Cortex of kidney (tissue), 1 donor: Measurements from ENCODE around the gene SERPIND1.
"Not testable (repeated sequence)": the region's sequence is repeated elsewhere in the genome, so short reads cannot be mapped to it uniquely, and the experiment has no call there.

Experiments
- DNase-seq: peaks from one replicate; lab custom pipeline; 2025; lab: John Stamatoyannopoulos, UW

SERPIND1 gene

GRCh38 chr22:20773793-20774212 lies at the start of gene SERPIND1:
TSS of gene SERPIND1 (plus strand) at chr22:20774113. CDS start at chr22:20779313, 5,200 bp downstream.
- no peak for DNase-seq

- no peak for DNase-seq
These were observed 49.0 kb upstream of the SERPIND1 start for GRCh38 chr22:20724676-20725454.

GRCh38 chr22:20725987-20726558 lies 47.8 kb upstream of the SERPIND1 start:
- DNase-seq, result no peak

- DNase-seq, result no peak
These were observed 46.5 kb upstream of the SERPIND1 start for GRCh38 chr22:20727118-20728015.

GRCh38 chr22:20728523-20729190 lies 45.3 kb upstream of the SERPIND1 start:
- DNase-seq, result no peak

- no peak for DNase-seq
These were observed 44.7 kb upstream of the SERPIND1 start for GRCh38 chr22:20729194-20729593.

GRCh38 chr22:20732431-20732830 lies 41.5 kb upstream of the SERPIND1 start:
- not testable (repeated sequence) for DNase-seq

- DNase-seq, result not testable (repeated sequence)
These were observed 38.4 kb upstream of the SERPIND1 start for GRCh38 chr22:20735356-20736162.

- DNase-seq, result not testable (repeated sequence)
These were observed 37.0 kb upstream of the SERPIND1 start for GRCh38 chr22:20736891-20737290.

GRCh38 chr22:20738394-20739089 lies 35.4 kb upstream of the SERPIND1 start:
- no peak for DNase-seq

GRCh38 chr22:20740222-20740951 lies 33.5 kb upstream of the SERPIND1 start:
- DNase-seq, result no peak

- no peak for DNase-seq
These were observed 32.8 kb upstream of the SERPIND1 start for GRCh38 chr22:20741008-20741633.

- no peak for DNase-seq
These were observed 32.0 kb upstream of the SERPIND1 start for GRCh38 chr22:20741634-20742581.

- no peak for DNase-seq
These were observed 31.1 kb upstream of the SERPIND1 start for GRCh38 chr22:20742764-20743163.

- no peak for DNase-seq
These were observed 29.5 kb upstream of the SERPIND1 start for GRCh38 chr22:20744456-20744855.

GRCh38 chr22:20745119-20745518 lies 28.8 kb upstream of the SERPIND1 start:
- no peak for DNase-seq

- no peak for DNase-seq
These were observed 27.3 kb upstream of the SERPIND1 start for GRCh38 chr22:20746431-20747189.
